ENCODE measurements around the gene MAMSTR.

- TF ChIP-seq CTCF (IDR thresholded peaks at IDR 0.05), result no peak
- no peak for TF ChIP-seq POLR2A (IDR thresholded peaks at IDR 0.05)
These were observed 36.3 kb upstream of the MAMSTR start for GRCh38 chr19:48755787-48756186.

Measured in heart left ventricle (tissue), 13 donors.